ENCODE results near the gene UPF3A.

GRCh38 chr13:114279758-114280355, 1.5 kb upstream of the UPF3A start:
- no peak for TF ChIP-seq CTCF (conservative IDR thresholded peaks at IDR 0.05 in 1 of 2, IDR thresholded peaks at IDR 0.05 in 1 of 2; ENCODE audit: extremely low read depth in 1 of 2, insufficient read depth in 1 of 2, low read depth in 1 of 2, low read length in 2 of 2)
- TF ChIP-seq EZH2 (IDR thresholded peaks at IDR 0.05; ENCODE audit: borderline replicate concordance, low read length): no peak

All from mammary epithelial cell (primary cell).